Tibial artery (tissue), 4 donors: ENCODE data around the gene TRIM44.
"Not testable (repeated sequence)": the region's sequence is repeated elsewhere in the genome, so short reads cannot be mapped to it uniquely, and the experiment has no call there.

ENCODE experiments used
- DNase-seq, 2 donors: peaks; one replicate each; pipeline ENCODE4 v3.0.0-alpha.2; 2019
- H3K27ac ChIP-seq, 2 donors: fragments of 200-600 bp; sonication (generic) in 1 of 2; 1 replicate in 1 of 2; 2 replicates in 1 of 2; pipeline ENCODE4 v1.5.1; 2018 to 2019; ENCODE audit warnings: mild to moderate bottlenecking in 1 of 2
- H3K27me3 ChIP-seq, 2 donors: fragments of 200-600 bp; sonication (generic) in 1 of 2; one replicate each; pipeline versions ENCODE4 v1.5.1 to v1.6.0; 2016 to 2019
- H3K36me3 ChIP-seq, 3 donors: fragments of 200-600 bp; sonication (generic) in 2 of 3; one replicate each; pipeline ENCODE4 v1.5.1; 2016 to 2019; ENCODE audit warnings: mild to moderate bottlenecking in 2 of 3
- H3K4me1 ChIP-seq, 4 donors: fragments of 200-600 bp; sonication (generic) in 2 of 4; 1 replicate in 3 of 4; 2 replicates in 1 of 4; pipeline ENCODE4 v1.5.1; 2016 to 2019
- H3K4me3 ChIP-seq, 2 donors: fragments of 200-600 bp; sonication (generic) in 1 of 2; 1 replicate in 1 of 2; 2 replicates in 1 of 2; pipeline ENCODE4 v1.5.1; 2018 to 2019; ENCODE audit warnings: mild to moderate bottlenecking in 2 of 2
- H3K9me3 ChIP-seq, 3 donors: fragments of 200-600 bp; sonication (generic) in 1 of 3; one replicate each; pipeline ENCODE4 v1.5.1; 2016 to 2019
- CTCF ChIP-seq, 2 experiments: fragments of 200-600 bp in 1 of 2; fragments of 450-650 bp in 1 of 2; IDR thresholded peaks; one replicate each; pipeline ENCODE4 v1.5.1; 2017 to 2019; ENCODE audit warnings: antibody characterized with exemption in 2 of 2, mild to moderate bottlenecking in 1 of 2, moderate library complexity in 1 of 2
- intact Hi-C: fragments of 100-400 bp; cut with DNase I; formaldehyde crosslinking; loops from one replicate; pipeline ENCODE4 v1.15.0; 2023; ENCODE audit warnings: low total_unique reads

The TRIM44 gene

GRCh38 chr11:35763765-35764164 lies 101.2 kb downstream of the TRIM44 start:
- DNase-seq = no peak
- Histone ChIP-seq H3K4me3 (no peak overlapping the region), H3K36me3 (no peaks in the 10 kb centered on the region), H3K9me3 (no peaks in the 10 kb centered on the region), H3K4me1 (peaks cover 0 to 10% (median 5%) of the 10 kb centered on the region in 4 donors), H3K27me3 (no peaks in the 10 kb centered on the region), H3K27ac (no peak overlapping the region)
- no peak for TF ChIP-seq CTCF (IDR thresholded peaks at IDR 0.05)
- intact Hi-C loops = no loop called here

GRCh38 chr11:35764417-35764816 lies 101.8 kb downstream of the TRIM44 start:
- intact Hi-C loops = no loop called here
- H3K27ac ChIP-seq = no peak overlapping the region

GRCh38 chr11:35765211-35765610 lies 102.6 kb downstream of the TRIM44 start:
- no peak for DNase-seq
- Histone ChIP-seq H3K36me3 (no peaks in the 10 kb centered on the region), H3K4me3 (no peak overlapping the region), H3K27ac (no peak overlapping the region), H3K9me3 (no peaks in the 10 kb centered on the region), H3K27me3 (no peaks in the 10 kb centered on the region), H3K4me1 (peaks cover 0 to 10% (median 4%) of the 10 kb centered on the region in 4 donors)
- intact Hi-C loops = no loop called here
- TF ChIP-seq CTCF (IDR thresholded peaks at IDR 0.05) = no peak

More at GRCh38 chr11:35764417-35764816, 101.8 kb downstream of the TRIM44 start:
- Histone ChIP-seq H3K9me3 (no peaks in the 10 kb centered on the region), H3K27me3 (no peaks in the 10 kb centered on the region), H3K4me1 (peaks cover 0 to 10% (median 5%) of the 10 kb centered on the region in 4 donors), H3K36me3 (no peaks in the 10 kb centered on the region), H3K4me3 (no peak overlapping the region)
- TF ChIP-seq CTCF (IDR thresholded peaks at IDR 0.05) = no peak
- DNase-seq = no peak

GRCh38 chr11:35766651-35767050 lies 104.1 kb downstream of the TRIM44 start:
- no peak for DNase-seq
- TF ChIP-seq CTCF (IDR thresholded peaks at IDR 0.05) = no peak
- Histone ChIP-seq H3K36me3 (no peaks in the 10 kb centered on the region), H3K27ac (no peak overlapping the region), H3K9me3 (no peaks in the 10 kb centered on the region), H3K4me3 (no peak overlapping the region), H3K4me1 (peaks cover 0 to 9% (median 3%) of the 10 kb centered on the region in 4 donors), H3K27me3 (no peaks in the 10 kb centered on the region)
- intact Hi-C loops = no loop called here

- H3K27ac ChIP-seq, H3K36me3 ChIP-seq, H3K9me3 ChIP-seq, H3K4me1 ChIP-seq, DNase-seq, H3K4me3 ChIP-seq, intact Hi-C loops, H3K27me3 ChIP-seq: not testable (repeated sequence)
These were observed 107.8 kb downstream of the TRIM44 start for GRCh38 chr11:35770425-35770824.

- Histone ChIP-seq H3K27ac (no peak overlapping the region), H3K27me3 (no peaks in the 10 kb centered on the region), H3K4me1 (no peaks in the 10 kb centered on the region), H3K4me3 (no peak overlapping the region), H3K9me3 (no peaks in the 10 kb centered on the region), H3K36me3 (no peaks in the 10 kb centered on the region)
- intact Hi-C loops = no loop called here
- TF ChIP-seq CTCF (IDR thresholded peaks at IDR 0.05) = no peak
- DNase-seq = no peak
These were observed 109.1 kb downstream of the TRIM44 start for GRCh38 chr11:35771722-35772121.

GRCh38 chr11:35777241-35777640 lies 114.7 kb downstream of the TRIM44 start:
- peaks cover 0 to 15% (median 0%) of the 10 kb centered on the region in 3 donors for H3K9me3 ChIP-seq
- H3K4me1 ChIP-seq, H3K4me3 ChIP-seq, H3K36me3 ChIP-seq, H3K27ac ChIP-seq, H3K27me3 ChIP-seq, intact Hi-C loops, DNase-seq: not testable (repeated sequence)

- H3K4me3 ChIP-seq, DNase-seq, H3K27me3 ChIP-seq, intact Hi-C loops, H3K27ac ChIP-seq, H3K36me3 ChIP-seq, H3K4me1 ChIP-seq: not testable (repeated sequence)
- peaks cover 0 to 15% (median 0%) of the 10 kb centered on the region in 3 donors for H3K9me3 ChIP-seq
These were observed 116.4 kb downstream of the TRIM44 start for GRCh38 chr11:35778943-35779342.
